H1 (cell line): ENCODE data around the gene CNRIP1. TPM values are rescaled to one million over a fixed set of nuclear protein-coding genes. Genes with fewer than 3 reads are reported as not detected.
"Not testable (repeated sequence)": the region's sequence is repeated elsewhere in the genome, so short reads cannot be mapped to it uniquely, and the experiment has no call there.

Experiments used
- CTCF ChIA-PET: fragments of 300-600 bp; sonication (Branson Sonifier 250); formaldehyde crosslinking; loops from one replicate; lab custom pipeline; 2021; ENCODE audit not compliant: partially characterized antibody; lab: Charles Lee
- POLR2A ChIA-PET: fragments of 300-600 bp; sonication (Branson Sonifier 250); formaldehyde crosslinking; loops from one replicate; lab custom pipeline; 2021; ENCODE audit warnings: inconsistent platforms; ENCODE audit not compliant: partially characterized antibody; lab: Charles Lee
- DNase-seq, 2 experiments: peaks; one replicate each; pipeline versions ENCODE4 v3.0.0 to v3.0.0-alpha.2; 2010 to 2022; ENCODE audit warnings: low spot score in 2 of 2, low read depth in 1 of 2, mixed read lengths in 1 of 2
- FAIRE-seq: peaks from 2 replicates; lab custom pipeline; 2011; peaks lifted over from hg19 to GRCh38; lab: Jason Lieb, UNC
- H2AFZ ChIP-seq: 2 replicates; pipeline ENCODE4 v1.8.1; 2012; ENCODE audit warnings: low read length, inconsistent platforms
- H2AK5ac ChIP-seq: 2 replicates; pipeline ENCODE4 v1.6.1; 2013; ENCODE audit warnings: low read depth, low read length
- H2BK120ac ChIP-seq: replicated peaks from 2 replicates; pipeline ENCODE3; 2013; ENCODE audit warnings: low read depth, low read length, inconsistent platforms
- H2BK12ac ChIP-seq: 2 replicates; pipeline ENCODE4 v1.6.1; 2013; ENCODE audit warnings: low read depth, low read length
- H2BK15ac ChIP-seq: 2 replicates; pipeline ENCODE4 v1.6.1; 2013; ENCODE audit warnings: low read length
- H2BK20ac ChIP-seq: 2 replicates; pipeline ENCODE4 v1.6.1; 2013; ENCODE audit warnings: low read length
- H2BK5ac ChIP-seq: 2 replicates; pipeline ENCODE4 v1.6.1; 2013; ENCODE audit warnings: low read depth, low read length
- H3K14ac ChIP-seq: 2 replicates; pipeline ENCODE4 v1.6.1; 2013; ENCODE audit warnings: inconsistent platforms; ENCODE audit not compliant: insufficient read length
- H3K18ac ChIP-seq: 2 replicates; pipeline ENCODE4 v1.6.1; 2013; ENCODE audit warnings: low read length; ENCODE audit errors: extremely low read depth
- H3K23ac ChIP-seq: 2 replicates; pipeline ENCODE4 v1.6.1; 2013; ENCODE audit warnings: inconsistent platforms; ENCODE audit not compliant: insufficient read length
- H3K23me2 ChIP-seq: 2 replicates; pipeline ENCODE4 v1.6.1; 2013; ENCODE audit warnings: low read depth, low read length
- H3K27ac ChIP-seq: 2 replicates; pipeline ENCODE4 v1.6.1; 2011; ENCODE audit warnings: low read depth, low read length, inconsistent platforms
- H3K27me3 ChIP-seq, 4 experiments: replicated peaks in 1 of 4; 1 replicate in 1 of 4; 2 replicates in 3 of 4; pipeline versions ENCODE4 v1.6.1 to v1.8.1; 2011 to 2013; ENCODE audit warnings: low read length in 3 of 4, mild to moderate bottlenecking in 3 of 4, inconsistent platforms in 2 of 4, mixed read lengths in 2 of 4, moderate library complexity in 1 of 4; ENCODE audit not compliant: control insufficient read depth in 3 of 4, insufficient read depth in 3 of 4; ENCODE audit errors: extremely low read depth in 1 of 4
- H3K36me3 ChIP-seq, 4 experiments: 2 replicates each; pipeline versions ENCODE4 v1.6.1 to v1.8.1; 2011 to 2013; ENCODE audit warnings: mild to moderate bottlenecking in 4 of 4, low read length in 3 of 4, moderate library complexity in 2 of 4, control low read depth in 1 of 4, inconsistent platforms in 1 of 4; ENCODE audit not compliant: insufficient read depth in 4 of 4, control insufficient read depth in 2 of 4
- H3K4ac ChIP-seq: replicated peaks from 2 replicates; pipeline ENCODE3; 2013; ENCODE audit warnings: low read length, low read depth, mixed read lengths, inconsistent platforms; ENCODE audit not compliant: insufficient read length
- H3K4me1 ChIP-seq, 4 experiments: replicated peaks in 1 of 4; 1 replicate in 1 of 4; 2 replicates in 3 of 4; pipeline versions ENCODE4 v1.6.1 to v1.8.1; 2011 to 2013; ENCODE audit warnings: low read length in 3 of 4, inconsistent platforms in 2 of 4, mixed read lengths in 1 of 4; ENCODE audit not compliant: insufficient read depth in 4 of 4, control insufficient read depth in 3 of 4
- H3K4me2 ChIP-seq, 2 experiments: 2 replicates each; pipeline versions ENCODE4 v1.6.1 to v1.8.1; 2011 to 2013; ENCODE audit warnings: low read depth in 2 of 2, low read length in 2 of 2, control low read depth in 1 of 2, inconsistent platforms in 1 of 2, mild to moderate bottlenecking in 1 of 2; ENCODE audit not compliant: insufficient read depth in 1 of 2
- H3K4me3 ChIP-seq, 4 experiments: fragments of 200-600, 300-600 bp in 1 of 4; sonication (generic), shearing (Covaris generic), sonication (Bioruptor Twin) in 1 of 4; 2 replicates each; pipeline versions ENCODE4 v1.5.1 to v1.8.1; 2011 to 2016; ENCODE audit warnings: low read length in 4 of 4, low read depth in 3 of 4, control low read depth in 2 of 4, inconsistent platforms in 2 of 4, mild to moderate bottlenecking in 2 of 4, mixed read lengths in 1 of 4, moderate library complexity in 1 of 4; ENCODE audit not compliant: insufficient read depth in 2 of 4; ENCODE audit errors: extremely low read depth in 1 of 4
- H3K56ac ChIP-seq: replicated peaks from 2 replicates; pipeline ENCODE3; 2013; ENCODE audit warnings: low read depth, mild to moderate bottlenecking, mixed read lengths, low read length, inconsistent platforms; ENCODE audit not compliant: insufficient read length
- H3K79me1 ChIP-seq: 2 replicates; pipeline ENCODE4 v1.6.1; 2013; ENCODE audit warnings: low read depth, low read length, control low read depth
- H3K79me2 ChIP-seq, 2 experiments: 2 replicates each; pipeline versions ENCODE4 v1.6.1 to v1.8.1; 2012 to 2013; ENCODE audit warnings: low read length in 2 of 2, mild to moderate bottlenecking in 2 of 2, inconsistent platforms in 1 of 2; ENCODE audit not compliant: insufficient read depth in 2 of 2, control insufficient read depth in 1 of 2
- H3K9ac ChIP-seq, 4 experiments: replicated peaks in 1 of 4; 1 replicate in 1 of 4; 2 replicates in 3 of 4; pipeline versions ENCODE4 v1.6.1 to v1.8.1; 2011 to 2013; ENCODE audit warnings: low read depth in 3 of 4, low read length in 3 of 4, control low read depth in 2 of 4, mild to moderate bottlenecking in 2 of 4, moderate library complexity in 2 of 4, inconsistent platforms in 1 of 4; ENCODE audit errors: extremely low read depth in 1 of 4
- H3K9me3 ChIP-seq, 2 experiments: 2 replicates each; pipeline versions ENCODE4 v1.6.1 to v1.8.1; 2012 to 2013; ENCODE audit warnings: mild to moderate bottlenecking in 2 of 2, moderate library complexity in 2 of 2, control low read depth in 1 of 2, inconsistent platforms in 1 of 2, low read depth in 1 of 2, low read length in 1 of 2, mixed read lengths in 1 of 2; ENCODE audit not compliant: insufficient read depth in 2 of 2
- H4K20me1 ChIP-seq, 2 experiments: replicated peaks in 1 of 2; 2 replicates each; pipeline versions ENCODE3 to v1.8.1; 2011 to 2013; ENCODE audit warnings: inconsistent platforms in 2 of 2, low read length in 2 of 2, mild to moderate bottlenecking in 1 of 2; ENCODE audit not compliant: insufficient read depth in 2 of 2, control insufficient read depth in 1 of 2
- H4K5ac ChIP-seq: 2 replicates; pipeline ENCODE4 v1.6.1; 2013; ENCODE audit warnings: low read length, low read depth, mixed read lengths, inconsistent platforms; ENCODE audit not compliant: insufficient read length
- H4K8ac ChIP-seq: 2 replicates; pipeline ENCODE4 v1.8.0; 2013; ENCODE audit warnings: mild to moderate bottlenecking, moderate library complexity, low read length, inconsistent platforms; ENCODE audit not compliant: insufficient read depth; ENCODE audit errors: extremely low read depth
- H4K91ac ChIP-seq: replicated peaks from 2 replicates; pipeline ENCODE3; 2013; ENCODE audit warnings: low read length, mixed read lengths, inconsistent platforms; ENCODE audit not compliant: insufficient read length
- BACH1 ChIP-seq: IDR thresholded peaks from 2 replicates; pipeline ENCODE4 v1.6.1; 2012; ENCODE audit warnings: low read length, improper control_type of control experiment
- WGBS, 2 experiments: shearing (Covaris generic) in 1 of 2; methylation state at CpG; one replicate each; pipeline versions ENCODE4 v1.1.6 to v1.1.7; 2013 to 2015; ENCODE audit warnings: low lambda C conversion rate in 2 of 2, mixed read lengths in 2 of 2, inconsistent platforms in 1 of 2, low coverage in 1 of 2, missing lambda C conversion rate in 1 of 2; ENCODE audit not compliant: insufficient replicate concordance in 2 of 2, insufficient coverage in 1 of 2, insufficient read length in 1 of 2; ENCODE audit errors: extremely low coverage in 1 of 2, missing lambda C conversion rate in 1 of 2; 5-methylcytosine and 5-hydroxymethylcytosine counted together
- polyA plus RNA-seq, 7 experiments: library from polyadenylated mRNA; depleted of rRNA in 3 of 7; stranded (reverse) in 5 of 7; unstranded in 2 of 7; fragments of >200 nt in 5 of 7; fragments of 200-250 nt in 2 of 7; gene quantifications; 1 replicate in 5 of 7; 2 replicates in 1 of 7; 4 replicates in 1 of 7; pipeline versions ENCODE4 v1.2.1 to v1.2.3, GENCODE V29; 2011 to 2013; ENCODE audit warnings: missing spikeins in 2 of 7, mixed read lengths in 2 of 7
- total RNA-seq: library from RNA; stranded (reverse); fragmentation: NEBNext Ultra II Directional; extraction: Animal tissue kit (Norgen Biotek cat#: 25700); gene quantifications from 2 replicates; pipeline ENCODE4 v1.2.1, GENCODE V29; 2021

CNRIP1 gene
- total and polyA plus RNA-seq, 2 of the 8 experiments (the other 6 are each of a cell fraction or from before 2014, with no cell fraction given) = 4.6 to 7.0 TPM

DNA sequence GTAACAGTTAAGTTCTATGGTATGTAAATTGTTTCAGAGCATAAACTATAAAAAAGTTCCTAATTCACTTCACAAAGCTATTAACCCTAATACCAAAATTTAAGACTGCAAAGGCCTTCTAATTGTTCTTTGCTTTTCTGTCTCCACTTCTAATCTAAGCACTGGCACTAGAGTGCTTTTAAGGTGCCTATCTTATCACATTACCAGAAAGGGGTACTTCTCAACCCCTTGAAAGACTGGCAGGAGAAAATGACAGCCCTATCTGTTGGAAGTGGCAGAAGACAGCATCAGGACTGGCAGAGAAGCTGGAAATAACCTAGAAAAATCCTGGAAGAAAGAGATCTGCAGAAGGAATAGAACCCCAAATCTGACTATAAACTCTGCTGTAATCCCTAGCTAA lies 10.3 kb downstream of the CNRIP1 start:
- Histone ChIP-seq H3K18ac (no peak overlapping the region), H3K56ac (no peak overlapping the region), H2BK15ac (no peak overlapping the region), H3K4me1 (no peaks in the 10 kb centered on the region), H4K91ac (no peak overlapping the region), H2BK20ac (no peak overlapping the region), H4K20me1 (no peaks in the 10 kb centered on the region), H4K8ac (no peak overlapping the region), H3K14ac (no peak overlapping the region), H2AK5ac (no peak overlapping the region), H3K4ac (no peak overlapping the region), H3K79me1 (no peaks in the 10 kb centered on the region), H3K9ac (no peak overlapping the region), H2BK12ac (no peak overlapping the region), H3K9me3 (no peaks in the 10 kb centered on the region), H3K27me3 (no peaks in the 10 kb centered on the region), H2BK120ac (no peak overlapping the region), H3K23me2 (no peaks in the 10 kb centered on the region), H2BK5ac (no peak overlapping the region), H3K4me3 (no peak overlapping the region), H3K79me2 (no peaks in the 10 kb centered on the region), H3K23ac (no peak overlapping the region), H3K4me2 (no peak overlapping the region), H3K27ac (no peak overlapping the region), H4K5ac (no peak overlapping the region), H3K36me3 (no peaks in the 10 kb centered on the region), H2AFZ (no peak overlapping the region)
- FAIRE-seq (no peak), DNase-seq (no peak)
- no peak for TF ChIP-seq BACH1
- POLR2A ChIA-PET = interaction anchor here (1.3 kb wide), 1 partner anchor 152 kb away, joined by 3 read pairs; the partner anchor contains the start of gene PNO1
- CTCF ChIA-PET = interaction anchor here (1.3 to 2.5 kb wide), 6 partner anchors 10 to 27 kb away, joined by 3 to 8 read pairs (median 4); partner anchors contain the start of gene CNRIP1

- H3K4me3 ChIP-seq, H2BK5ac ChIP-seq, H3K14ac ChIP-seq, H4K5ac ChIP-seq, H3K79me2 ChIP-seq, H4K20me1 ChIP-seq, H3K79me1 ChIP-seq, H3K23ac ChIP-seq, H2BK120ac ChIP-seq, H4K91ac ChIP-seq, H3K18ac ChIP-seq, H2BK20ac ChIP-seq, H3K4me2 ChIP-seq, FAIRE-seq, H3K9ac ChIP-seq, H3K56ac ChIP-seq, H2BK15ac ChIP-seq, H2AK5ac ChIP-seq, H3K4me1 ChIP-seq, DNase-seq, H3K27ac ChIP-seq, H4K8ac ChIP-seq, H3K9me3 ChIP-seq, H3K36me3 ChIP-seq, H3K23me2 ChIP-seq, POLR2A ChIA-PET, H2AFZ ChIP-seq, H2BK12ac ChIP-seq, H3K27me3 ChIP-seq, H3K4ac ChIP-seq: not testable (repeated sequence)
- WGBS, 2 experiments = 87% methylated on average over 1 of the region's 1 CpG; no CpG with 5 or more reads in 1 of the 2 experiments
- CTCF ChIA-PET = interaction anchor here (0.9 to 5.1 kb wide), 6 partner anchors 11 to 138 kb away, joined by 3 to 43 read pairs (median 3); no protein-coding TSS in a partner anchor
Measured at GRCh38 chr2:68303902-68304272, 15.9 kb downstream of the CNRIP1 start.
